HCT116 (cell line): ENCODE measurements around the gene CPED1.

ENCODE experiments used
- ATF3 ChIP-seq: IDR thresholded peaks from 2 replicates; pipeline ENCODE4 v1.6.1; 2012
- CTCF ChIP-seq, 3 experiments: fragments of 200-600 bp in 1 of 3; sonication (generic) in 1 of 3; IDR thresholded peaks in 2 of 3; conservative IDR thresholded peaks in 1 of 3; 2 replicates each; pipeline ENCODE4 v1.5.1; 2012 to 2017; ENCODE audit warnings: low read depth in 2 of 3, low read length in 2 of 3, antibody characterized with exemption in 1 of 3, borderline replicate concordance in 1 of 3, control low read depth in 1 of 3, mild to moderate bottlenecking in 1 of 3, mixed read lengths in 1 of 3, mixed run types in 1 of 3, moderate library complexity in 1 of 3; ENCODE audit not compliant: insufficient read depth in 1 of 3
- EZH2phosphoT487 ChIP-seq: fragments of 200-600 bp; IDR thresholded peaks from 2 replicates; pipeline ENCODE4 v1.6.1; 2018; ENCODE audit warnings: antibody characterized with exemption, borderline replicate concordance
- POLR2A ChIP-seq: IDR thresholded peaks from 2 replicates; pipeline ENCODE4 v1.7.0; 2011; ENCODE audit warnings: borderline replicate concordance; ENCODE audit not compliant: insufficient read depth, insufficient read length; ENCODE audit errors: extremely low read depth
- ZBTB33 ChIP-seq: IDR thresholded peaks from 2 replicates; pipeline ENCODE4 v1.6.1; 2011; ENCODE audit warnings: mild to moderate bottlenecking, low read length, moderate library complexity; ENCODE audit not compliant: insufficient replicate concordance; ENCODE audit errors: extremely low read depth

GRCh38 chr7:121101083-121101482 lies 112.6 kb downstream of the CPED1 start:
- TF ChIP-seq EZH2phosphoT487: no peak
- no peak for TF ChIP-seq CTCF (IDR thresholded peaks at IDR 0.05 in 2 of 3, conservative IDR thresholded peaks at IDR 0.05 in 1 of 3; ENCODE audit: borderline replicate concordance in 1 of 3, insufficient read depth in 1 of 3, low read depth in 2 of 3, low read length in 2 of 3)
- TF ChIP-seq ZBTB33: no peak
- TF ChIP-seq POLR2A: no peak
- TF ChIP-seq ATF3: no peak
